HFFc6 (cell line): ENCODE data around the gene SLC22A12. TPM values are rescaled to one million over a fixed set of nuclear protein-coding genes. Genes with fewer than 3 reads are reported as not detected.

ENCODE experiments used
- DNase-seq: peaks from one replicate; pipeline ENCODE4 v3.0.0-alpha.2; 2018
- H3K27ac Mint-ChIP-seq: 2 replicates; pipeline ENCODE4 v1.8.0; 2020; ENCODE audit warnings: mild to moderate bottlenecking, mixed read lengths
- H3K27me3 Mint-ChIP-seq: 2 replicates; pipeline ENCODE4 v1.8.0; 2021; ENCODE audit warnings: mild to moderate bottlenecking, moderate library complexity, mixed read lengths; ENCODE audit not compliant: insufficient read depth
- H3K36me3 Mint-ChIP-seq: 2 replicates; pipeline ENCODE4 v1.8.0; 2021; ENCODE audit warnings: low read depth, mixed read lengths
- H3K4me1 Mint-ChIP-seq: 2 replicates; pipeline ENCODE4 v1.8.0; 2020; ENCODE audit warnings: low read depth, mixed read lengths
- H3K4me3 Mint-ChIP-seq: 2 replicates; pipeline ENCODE4 v1.8.0; 2020; ENCODE audit warnings: mild to moderate bottlenecking, moderate library complexity, mixed read lengths
- H3K9me3 Mint-ChIP-seq: 2 replicates; pipeline ENCODE4 v1.8.0; 2020; ENCODE audit warnings: mild to moderate bottlenecking, mixed read lengths
- total RNA-seq, 6 experiments: library from RNA; stranded (reverse); fragmentation: NEBNext Ultra II Directional; extraction: Animal tissue kit (Norgen Biotek cat#: 25700); gene quantifications; 2 replicates in 1 of 6; 3 replicates in 5 of 6; pipeline ENCODE4 v1.2.3, GENCODE V29; 2021
- TF ChIP-seq, protein P1 (sequence below): fragments of 200-600 bp; sonication (generic); IDR thresholded peaks from 2 replicates; pipeline ENCODE4 v1.5.0; 2021; ENCODE audit warnings: antibody characterized with exemption, mild to moderate bottlenecking

The SLC22A12 gene
- total RNA-seq, 6 experiments from 2014 or later: not detected

DNA sequence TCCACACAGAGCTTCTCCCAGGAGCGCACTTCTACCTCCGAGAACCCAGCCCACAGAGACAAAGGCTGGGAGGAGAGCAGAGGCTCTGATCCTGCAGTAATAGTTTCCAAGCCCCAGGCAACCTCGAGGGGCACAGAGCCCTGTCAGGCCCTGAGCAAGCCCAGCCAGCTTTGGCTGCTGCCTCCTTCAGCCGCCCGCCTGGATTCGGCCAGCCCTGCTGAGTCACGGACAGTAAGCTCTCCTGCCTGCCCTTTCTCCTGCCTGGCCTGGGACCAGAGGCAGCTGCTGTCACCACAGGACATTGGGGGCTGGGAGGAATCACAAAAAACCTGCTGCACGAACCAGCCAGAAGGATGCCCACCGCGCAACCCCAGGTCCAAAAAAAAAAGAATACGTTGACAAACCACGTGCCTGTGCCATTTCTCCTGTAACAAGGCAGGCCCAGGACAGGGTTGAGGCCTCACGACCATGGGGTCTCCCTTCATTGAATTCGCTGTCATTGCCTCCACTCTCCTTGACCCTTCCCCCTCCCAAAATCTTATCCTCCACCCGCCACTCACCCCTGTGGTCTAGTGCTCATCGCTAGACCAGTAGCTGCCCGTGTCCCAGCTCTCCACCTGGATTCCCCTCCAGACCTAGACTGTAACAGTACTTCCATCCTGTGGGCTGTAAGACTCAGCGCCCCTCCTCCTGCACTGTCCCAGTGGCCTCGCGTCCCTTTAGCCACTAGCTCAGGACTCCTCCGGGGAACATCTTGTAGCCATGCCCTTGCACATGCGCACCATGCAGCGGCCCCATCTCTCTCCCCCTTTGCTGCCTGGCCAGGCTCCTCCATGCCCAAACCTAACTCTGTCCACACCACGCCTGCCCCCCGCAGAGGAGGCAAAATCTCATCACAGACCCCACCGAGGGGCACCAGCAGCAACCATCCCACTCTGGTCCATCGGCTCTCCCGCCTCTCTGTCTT is 7.4 kb upstream of the SLC22A12 start:
- peak; percentile 17 for DNase-seq
- Mint-ChIP-seq H3K27me3 (peaks cover 43% of the 10 kb centered on the region), H3K9me3 (peaks cover 9% of the 10 kb centered on the region), H3K4me3 (no peak overlapping the region), H3K36me3 (no peaks in the 10 kb centered on the region; the same call in 1 of the 2 replicates), H3K4me1 (peaks cover 5% of the 10 kb centered on the region; the same call in 1 of the 2 replicates), H3K27ac (no peak overlapping the region)
- TF ChIP-seq, protein P1, sequence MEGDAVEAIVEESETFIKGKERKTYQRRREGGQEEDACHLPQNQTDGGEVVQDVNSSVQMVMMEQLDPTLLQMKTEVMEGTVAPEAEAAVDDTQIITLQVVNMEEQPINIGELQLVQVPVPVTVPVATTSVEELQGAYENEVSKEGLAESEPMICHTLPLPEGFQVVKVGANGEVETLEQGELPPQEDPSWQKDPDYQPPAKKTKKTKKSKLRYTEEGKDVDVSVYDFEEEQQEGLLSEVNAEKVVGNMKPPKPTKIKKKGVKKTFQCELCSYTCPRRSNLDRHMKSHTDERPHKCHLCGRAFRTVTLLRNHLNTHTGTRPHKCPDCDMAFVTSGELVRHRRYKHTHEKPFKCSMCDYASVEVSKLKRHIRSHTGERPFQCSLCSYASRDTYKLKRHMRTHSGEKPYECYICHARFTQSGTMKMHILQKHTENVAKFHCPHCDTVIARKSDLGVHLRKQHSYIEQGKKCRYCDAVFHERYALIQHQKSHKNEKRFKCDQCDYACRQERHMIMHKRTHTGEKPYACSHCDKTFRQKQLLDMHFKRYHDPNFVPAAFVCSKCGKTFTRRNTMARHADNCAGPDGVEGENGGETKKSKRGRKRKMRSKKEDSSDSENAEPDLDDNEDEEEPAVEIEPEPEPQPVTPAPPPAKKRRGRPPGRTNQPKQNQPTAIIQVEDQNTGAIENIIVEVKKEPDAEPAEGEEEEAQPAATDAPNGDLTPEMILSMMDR: no peak

DNA sequence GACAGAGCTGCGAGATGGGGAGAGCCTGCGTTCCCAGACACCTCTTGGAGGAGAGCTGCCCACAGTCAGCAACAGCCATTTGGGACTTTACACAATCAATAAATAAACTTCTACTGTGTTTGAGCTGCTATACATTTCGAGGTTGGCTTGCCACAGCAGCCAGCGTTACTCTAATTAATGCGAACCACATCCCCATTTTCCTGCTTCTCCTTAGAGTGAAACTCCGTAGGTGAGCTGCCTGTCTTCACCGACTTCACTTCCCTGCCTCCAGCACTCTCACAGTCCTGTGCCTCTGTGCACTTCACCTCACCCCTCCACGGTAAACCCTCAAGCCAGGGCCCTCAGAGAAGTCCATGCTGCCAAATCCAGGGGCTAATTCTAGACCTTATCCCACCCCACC is 5.9 kb upstream of the SLC22A12 start:
- no peaks in the 10 kb centered on the region; the same call in none of the 2 replicates for H3K36me3 Mint-ChIP-seq
- H3K4me3 Mint-ChIP-seq: no peak overlapping the region
- DNase-seq: no peak
- peaks cover 34% of the 10 kb centered on the region for H3K27me3 Mint-ChIP-seq
- H3K27ac Mint-ChIP-seq: no peak overlapping the region
- peaks cover 12% of the 10 kb centered on the region for H3K9me3 Mint-ChIP-seq
- TF ChIP-seq, protein P1: no peak
- peaks cover 5% of the 10 kb centered on the region; the same call in 1 of the 2 replicates for H3K4me1 Mint-ChIP-seq

DNA sequence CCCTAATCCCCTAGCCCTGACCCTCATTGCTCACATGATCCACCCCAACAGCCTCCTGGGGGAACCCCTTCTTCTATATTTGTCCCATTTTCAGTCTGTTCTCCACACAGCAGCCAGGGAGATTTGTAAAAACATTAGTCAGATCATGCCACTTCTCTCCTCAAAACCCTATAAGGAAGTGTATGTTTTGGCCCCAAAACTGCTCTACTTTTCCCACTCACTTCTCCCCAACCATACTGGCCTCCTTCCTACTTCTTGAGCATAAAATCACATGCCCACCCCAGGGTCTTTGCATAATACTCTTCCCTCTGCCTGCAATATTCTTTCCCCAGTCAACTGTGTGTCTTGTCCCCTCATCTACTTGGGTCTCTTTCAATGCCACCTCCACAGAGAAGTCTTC is 4.7 kb upstream of the SLC22A12 start:
- no peak overlapping the region for H3K27ac Mint-ChIP-seq
- H3K4me1 Mint-ChIP-seq: peaks cover 5% of the 10 kb centered on the region; the same call in 1 of the 2 replicates
- H3K27me3 Mint-ChIP-seq: peaks cover 28% of the 10 kb centered on the region
- TF ChIP-seq, protein P1: no peak
- H3K36me3 Mint-ChIP-seq: no peaks in the 10 kb centered on the region; the same call in none of the 2 replicates
- DNase-seq: no peak
- H3K9me3 Mint-ChIP-seq: peaks cover 12% of the 10 kb centered on the region
- H3K4me3 Mint-ChIP-seq: no peak overlapping the region

DNA sequence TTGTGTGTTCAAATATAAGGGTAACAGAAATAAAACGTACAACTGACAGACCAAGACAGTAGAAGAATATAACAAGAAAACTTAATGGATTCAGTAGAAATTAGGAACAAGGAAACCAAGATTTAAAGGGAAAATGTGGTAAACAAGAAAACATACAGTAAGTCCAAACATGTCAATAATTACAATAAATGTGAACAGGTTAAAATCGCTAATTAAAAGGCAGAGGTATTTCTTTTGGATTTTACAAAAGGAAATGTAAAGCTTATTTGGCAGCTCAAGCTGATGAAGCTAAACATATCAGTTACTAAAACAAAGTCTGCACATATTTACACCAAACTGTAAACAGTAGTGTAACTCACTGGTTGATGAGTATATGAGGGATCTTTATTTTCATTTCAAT is 2.3 kb upstream of the SLC22A12 start:
- H3K9me3 Mint-ChIP-seq: peaks cover 12% of the 10 kb centered on the region
- TF ChIP-seq, protein P1: no peak
- no peaks in the 10 kb centered on the region; the same call in none of the 2 replicates for H3K36me3 Mint-ChIP-seq
- peaks cover 32% of the 10 kb centered on the region for H3K27me3 Mint-ChIP-seq
- H3K27ac Mint-ChIP-seq: no peak overlapping the region
- H3K4me1 Mint-ChIP-seq: no peaks in the 10 kb centered on the region
- DNase-seq: no peak
- H3K4me3 Mint-ChIP-seq: no peak overlapping the region

DNA sequence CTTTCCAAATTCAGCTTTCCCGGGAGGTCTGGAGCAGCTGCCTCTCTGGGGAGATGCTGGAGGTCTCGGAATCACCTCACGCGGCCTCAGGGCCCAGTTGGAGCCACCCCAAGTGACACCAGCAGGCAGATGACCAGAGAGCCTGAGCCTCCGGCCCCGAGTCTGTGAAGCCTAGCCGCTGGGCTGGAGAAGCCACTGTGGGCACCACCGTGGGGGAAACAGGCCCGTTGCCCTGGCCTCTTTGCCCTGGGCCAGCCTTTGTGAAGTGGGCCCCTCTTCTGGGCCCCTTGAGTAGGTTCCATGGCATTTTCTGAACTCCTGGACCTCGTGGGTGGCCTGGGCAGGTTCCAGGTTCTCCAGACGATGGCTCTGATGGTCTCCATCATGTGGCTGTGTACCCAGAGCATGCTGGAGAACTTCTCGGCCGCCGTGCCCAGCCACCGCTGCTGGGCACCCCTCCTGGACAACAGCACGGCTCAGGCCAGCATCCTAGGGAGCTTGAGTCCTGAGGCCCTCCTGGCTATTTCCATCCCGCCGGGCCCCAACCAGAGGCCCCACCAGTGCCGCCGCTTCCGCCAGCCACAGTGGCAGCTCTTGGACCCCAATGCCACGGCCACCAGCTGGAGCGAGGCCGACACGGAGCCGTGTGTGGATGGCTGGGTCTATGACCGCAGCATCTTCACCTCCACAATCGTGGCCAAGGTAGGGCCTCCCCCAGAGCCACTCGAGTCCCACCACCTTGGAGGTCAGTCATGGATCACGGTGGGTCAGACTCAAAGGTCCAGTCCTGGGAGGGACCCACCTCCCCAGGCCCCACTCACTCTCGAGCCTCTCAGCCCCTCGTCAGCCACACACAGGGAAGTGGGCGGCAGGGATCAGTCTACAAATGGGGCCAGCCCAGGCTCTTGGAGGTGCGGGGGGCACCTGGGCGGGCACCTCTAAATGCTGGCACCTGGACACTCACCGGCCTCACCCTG is 525 bp downstream of the SLC22A12 start:
- Mint-ChIP-seq H3K27me3 (peaks cover 17% of the 10 kb centered on the region), H3K4me1 (no peaks in the 10 kb centered on the region), H3K9me3 (peaks cover 12% of the 10 kb centered on the region), H3K27ac (no peak overlapping the region), H3K36me3 (no peaks in the 10 kb centered on the region; the same call in none of the 2 replicates), H3K4me3 (no peak overlapping the region)
- TF ChIP-seq, protein P1: no peak
- no peak for DNase-seq
